Activated gamma-delta T cell treated with anti-CD3 and anti-CD28 coated beads, Interleukin-2, amount 50 U/mL, for 16 hours (primary cell): ENCODE results near the gene SPDYE1.
"Not testable (repeated sequence)": the region's sequence is repeated elsewhere in the genome, so short reads cannot be mapped to it uniquely, and the experiment has no call there.

ENCODE experiments used
- DNase-seq: peaks from one replicate; pipeline ENCODE4 v3.0.0-alpha.2; 2020; ENCODE audit warnings: low read depth

The SPDYE1 gene

GRCh38 chr7:43992896-43993295 is 4.8 kb upstream of the SPDYE1 start:
- DNase-seq: not testable (repeated sequence)

GRCh38 chr7:43994681-43995080 is 3.0 kb upstream of the SPDYE1 start:
- not testable (repeated sequence) for DNase-seq

- DNase-seq: not testable (repeated sequence)
Measured at GRCh38 chr7:44012081-44012480, 14.4 kb downstream of the SPDYE1 start.

- DNase-seq: not testable (repeated sequence)
Measured at GRCh38 chr7:44015090-44015489, 17.4 kb downstream of the SPDYE1 start.

- DNase-seq: peak; percentile 99
Measured at GRCh38 chr7:44018857-44019807, 21.4 kb downstream of the SPDYE1 start.

GRCh38 chr7:44019825-44020224 is 22.1 kb downstream of the SPDYE1 start:
- DNase-seq: not testable (repeated sequence)

GRCh38 chr7:44022069-44022468 is 24.4 kb downstream of the SPDYE1 start:
- DNase-seq: not testable (repeated sequence)

GRCh38 chr7:44022796-44023467 is 25.2 kb downstream of the SPDYE1 start:
- DNase-seq: not testable (repeated sequence)

GRCh38 chr7:44029433-44029832 is 31.7 kb downstream of the SPDYE1 start:
- DNase-seq: not testable (repeated sequence)

GRCh38 chr7:44030029-44030428 is 32.3 kb downstream of the SPDYE1 start:
- not testable (repeated sequence) for DNase-seq

- DNase-seq: not testable (repeated sequence)
Measured at GRCh38 chr7:44031319-44031718, 33.6 kb downstream of the SPDYE1 start.

GRCh38 chr7:44032031-44032430 is 34.3 kb downstream of the SPDYE1 start:
- not testable (repeated sequence) for DNase-seq

- DNase-seq: not testable (repeated sequence)
Measured at GRCh38 chr7:44033971-44034844, 36.5 kb downstream of the SPDYE1 start.

GRCh38 chr7:44036364-44036763 is 38.7 kb downstream of the SPDYE1 start:
- not testable (repeated sequence) for DNase-seq

GRCh38 chr7:44037951-44038350 is 40.3 kb downstream of the SPDYE1 start:
- not testable (repeated sequence) for DNase-seq

- not testable (repeated sequence) for DNase-seq
Measured at GRCh38 chr7:44038553-44038952, 40.9 kb downstream of the SPDYE1 start.

GRCh38 chr7:44038961-44039558 is 41.4 kb downstream of the SPDYE1 start:
- peak; percentile 84 for DNase-seq

GRCh38 chr7:44039800-44040492 is 42.2 kb downstream of the SPDYE1 start:
- not testable (repeated sequence) for DNase-seq

GRCh38 chr7:44040493-44040891 is 42.8 kb downstream of the SPDYE1 start:
- peak; percentile 40 for DNase-seq

GRCh38 chr7:44042221-44042620 is 44.5 kb downstream of the SPDYE1 start:
- no peak for DNase-seq

- DNase-seq: no peak
Measured at GRCh38 chr7:44043902-44044301, 46.2 kb downstream of the SPDYE1 start.
